HEK293 (cell line): ENCODE data around the gene N4BP2L2.

ENCODE experiments used
- CTCF ChIA-PET: fragments of 350-600 bp; formaldehyde crosslinking; extraction: SDS; loops from one replicate; lab custom pipeline; 2021; ENCODE audit warnings: antibody characterized with exemption; lab: Yijun Ruan, JAX
- POLR2A ChIA-PET: fragments of 300-600 bp; formaldehyde crosslinking; extraction: SDS; loops from one replicate; lab custom pipeline; 2020; ENCODE audit warnings: antibody characterized with exemption, inconsistent platforms; lab: Yijun Ruan, JAX
- H3K27ac ChIP-seq: fragments of 200-500 bp; sonication (Bioruptor generic); 2 replicates; pipeline ENCODE4 v1.5.1; 2014; ENCODE audit warnings: low read depth, low read length, control low read depth, inconsistent platforms; ENCODE audit errors: extremely low read depth
- H3K36me3 ChIP-seq, 2 experiments: fragments of 200-500 bp in 1 of 2; sonication (Bioruptor generic) in 1 of 2; 1 replicate in 1 of 2; 2 replicates in 1 of 2; pipeline ENCODE4 v1.5.1; 2014 to 2017; ENCODE audit warnings: inconsistent platforms in 2 of 2, low read length in 2 of 2; ENCODE audit not compliant: control insufficient read depth in 2 of 2, insufficient read depth in 1 of 2
- H3K4me1 ChIP-seq: fragments of 200-500 bp; sonication (Bioruptor generic); 2 replicates; pipeline ENCODE4 v1.5.1; 2014; ENCODE audit warnings: mild to moderate bottlenecking, low read length, inconsistent platforms; ENCODE audit not compliant: control insufficient read depth, insufficient read depth
- H3K4me3 ChIP-seq: 2 replicates; pipeline ENCODE4 v1.5.1; 2011; ENCODE audit warnings: low read depth, mild to moderate bottlenecking, control low read depth, low read length, moderate library complexity
- H3K9me3 ChIP-seq: fragments of 200-500 bp; sonication (Bioruptor generic); 2 replicates; pipeline ENCODE4 v1.5.1; 2014; ENCODE audit warnings: low read depth, low read length, inconsistent platforms; ENCODE audit not compliant: control insufficient read depth, insufficient read depth
- BCL11A ChIP-seq: fragments of 450-650 bp; formaldehyde crosslinking; IDR thresholded peaks from 2 replicates; pipeline ENCODE4 v1.5.1; 2016; ENCODE audit warnings: low read depth, missing biosample characterization, missing genetic modification characterization
- EGR2 ChIP-seq: fragments of 450-650 bp; formaldehyde crosslinking; IDR thresholded peaks from 2 replicates; pipeline ENCODE4 v1.5.1; 2016; ENCODE audit warnings: low read depth, missing biosample characterization, missing genetic modification characterization
- HOXA7 ChIP-seq: sonication (generic); formaldehyde crosslinking; IDR thresholded peaks from 2 replicates; pipeline ENCODE4 v1.8.1; 2022; ENCODE audit warnings: missing genetic modification reagents, borderline replicate concordance
- HOXD13 ChIP-seq: sonication (generic); formaldehyde crosslinking; IDR thresholded peaks from 2 replicates; pipeline ENCODE4 v1.8.0; 2022; ENCODE audit warnings: missing genetic modification reagents, borderline replicate concordance
- ZBTB1 ChIP-seq: fragments of 450-650 bp; formaldehyde crosslinking; IDR thresholded peaks from 2 replicates; pipeline ENCODE4 v1.5.1; 2016; ENCODE audit warnings: missing biosample characterization, missing genetic modification characterization
- ZBTB21 ChIP-seq: fragments of 450-650 bp; formaldehyde crosslinking; IDR thresholded peaks from 2 replicates; pipeline ENCODE4 v1.5.1; 2017; ENCODE audit warnings: missing biosample characterization, missing genetic modification characterization
- ZFHX2 ChIP-seq: fragments of 450-650 bp; formaldehyde crosslinking; conservative IDR thresholded peaks from 2 replicates; pipeline ENCODE4 v1.5.1; 2016; ENCODE audit warnings: missing biosample characterization, missing genetic modification characterization
- ZNF221 ChIP-seq: fragments of 450-650 bp; formaldehyde crosslinking; IDR thresholded peaks from 2 replicates; pipeline ENCODE4 v1.5.1; 2017; ENCODE audit warnings: missing biosample characterization, missing genetic modification characterization, borderline replicate concordance
- ZNF223 ChIP-seq: fragments of 450-650 bp; formaldehyde crosslinking; IDR thresholded peaks from 2 replicates; pipeline ENCODE4 v1.5.1; 2016; ENCODE audit warnings: missing biosample characterization, missing genetic modification characterization
- ZNF23 ChIP-seq: fragments of 450-650 bp; formaldehyde crosslinking; IDR thresholded peaks from 2 replicates; pipeline ENCODE4 v1.5.1; 2016; ENCODE audit warnings: missing biosample characterization, missing genetic modification characterization, borderline replicate concordance
- ZNF37A ChIP-seq: fragments of 450-650 bp; IDR thresholded peaks from 2 replicates; pipeline ENCODE4 v1.5.1; 2018; ENCODE audit warnings: missing biosample characterization, missing genetic modification characterization
- ZNF423 ChIP-seq: fragments of 450-650 bp; formaldehyde crosslinking; IDR thresholded peaks from 2 replicates; pipeline ENCODE4 v1.5.1; 2016; ENCODE audit warnings: missing biosample characterization, missing genetic modification characterization
- ZNF561 ChIP-seq: fragments of 450-650 bp; IDR thresholded peaks from 2 replicates; pipeline ENCODE4 v1.5.1; 2018; ENCODE audit warnings: missing biosample characterization, missing genetic modification characterization, borderline replicate concordance
- ZNF658 ChIP-seq: fragments of 450-650 bp; formaldehyde crosslinking; IDR thresholded peaks from 2 replicates; pipeline ENCODE4; 2016; ENCODE audit warnings: missing biosample characterization, missing genetic modification characterization
- ZNF677 ChIP-seq: fragments of 450-650 bp; IDR thresholded peaks from 2 replicates; pipeline ENCODE4 v1.5.0; 2018; ENCODE audit warnings: missing biosample characterization, mild to moderate bottlenecking, missing genetic modification characterization, moderate library complexity
- ZNF785 ChIP-seq: fragments of 450-650 bp; formaldehyde crosslinking; IDR thresholded peaks from 2 replicates; pipeline ENCODE4 v1.5.1; 2016; ENCODE audit warnings: missing biosample characterization, missing genetic modification characterization
- ZNF837 ChIP-seq: fragments of 450-650 bp; formaldehyde crosslinking; IDR thresholded peaks from 2 replicates; pipeline ENCODE4 v1.5.1; 2016; ENCODE audit warnings: missing biosample characterization, missing genetic modification characterization
- ZSCAN30 ChIP-seq: fragments of 450-650 bp; IDR thresholded peaks from 2 replicates; pipeline ENCODE4 v1.5.1; 2018; ENCODE audit warnings: missing biosample characterization, mild to moderate bottlenecking, missing genetic modification characterization, moderate library complexity
- TF ChIP-seq, protein P1 (sequence below): fragments of 450-650 bp; formaldehyde crosslinking; IDR thresholded peaks from 2 replicates; pipeline ENCODE4 v1.5.1; 2017; ENCODE audit warnings: missing biosample characterization, missing genetic modification characterization
- TF ChIP-seq, protein P2 (sequence below): fragments of 450-650 bp; formaldehyde crosslinking; conservative IDR thresholded peaks from 2 replicates; pipeline ENCODE4 v1.5.1; 2016; ENCODE audit warnings: low read depth, missing biosample characterization, missing genetic modification characterization
- TF ChIP-seq, protein P3 (sequence below): fragments of 450-650 bp; formaldehyde crosslinking; IDR thresholded peaks from 2 replicates; pipeline ENCODE4 v1.5.1; 2016; ENCODE audit warnings: missing biosample characterization, missing genetic modification characterization

Gene N4BP2L2

DNA sequence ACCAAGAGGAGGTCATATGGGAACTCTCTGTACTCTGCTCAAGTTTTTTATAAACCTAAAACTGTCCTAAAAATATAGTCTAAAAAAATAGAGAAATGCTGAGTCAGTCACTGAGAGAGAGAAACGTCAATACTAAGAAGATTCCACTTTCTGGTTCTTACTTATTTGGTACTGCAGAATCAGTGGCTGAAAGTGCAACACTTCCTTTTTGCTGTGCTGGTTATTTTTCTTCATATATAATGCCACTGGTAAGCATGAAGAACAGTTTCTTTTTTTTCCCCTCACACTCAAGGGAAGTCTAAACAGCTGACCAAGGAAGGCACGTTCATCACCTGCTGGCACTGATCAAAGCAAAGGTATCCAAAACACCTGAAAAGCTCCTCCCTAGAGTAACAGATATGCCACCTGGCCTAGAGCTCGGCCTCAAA is 66.4 kb downstream of the N4BP2L2 start:
- Histone ChIP-seq H3K4me1 (no peaks in the 10 kb centered on the region), H3K36me3 (peaks cover 0 to 6% of the 10 kb centered on the region in 2 experiments; a peak in 1 of 3 replicates), H3K4me3 (no peak overlapping the region), H3K9me3 (no peaks in the 10 kb centered on the region), H3K27ac (no peak overlapping the region)
- TF ChIP-seq ZSCAN30 (tag by site-specific recombination) (no peak), ZNF221 (tag by site-specific recombination) (no peak), HOXD13 (CRISPR knock-in tag) (no peak), ZBTB21 (tag by site-specific recombination) (no peak), ZBTB1 (tag by site-specific recombination) (no peak), ZNF37A (tag by site-specific recombination) (no peak), ZNF677 (tag by site-specific recombination) (no peak)
- TF ChIP-seq, protein P1, sequence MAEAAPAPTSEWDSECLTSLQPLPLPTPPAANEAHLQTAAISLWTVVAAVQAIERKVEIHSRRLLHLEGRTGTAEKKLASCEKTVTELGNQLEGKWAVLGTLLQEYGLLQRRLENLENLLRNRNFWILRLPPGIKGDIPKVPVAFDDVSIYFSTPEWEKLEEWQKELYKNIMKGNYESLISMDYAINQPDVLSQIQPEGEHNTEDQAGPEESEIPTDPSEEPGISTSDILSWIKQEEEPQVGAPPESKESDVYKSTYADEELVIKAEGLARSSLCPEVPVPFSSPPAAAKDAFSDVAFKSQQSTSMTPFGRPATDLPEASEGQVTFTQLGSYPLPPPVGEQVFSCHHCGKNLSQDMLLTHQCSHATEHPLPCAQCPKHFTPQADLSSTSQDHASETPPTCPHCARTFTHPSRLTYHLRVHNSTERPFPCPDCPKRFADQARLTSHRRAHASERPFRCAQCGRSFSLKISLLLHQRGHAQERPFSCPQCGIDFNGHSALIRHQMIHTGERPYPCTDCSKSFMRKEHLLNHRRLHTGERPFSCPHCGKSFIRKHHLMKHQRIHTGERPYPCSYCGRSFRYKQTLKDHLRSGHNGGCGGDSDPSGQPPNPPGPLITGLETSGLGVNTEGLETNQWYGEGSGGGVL (tag by site-specific recombination), result no peak
- ChIA-PET CTCF (no interaction called here), POLR2A (no interaction called here)

DNA sequence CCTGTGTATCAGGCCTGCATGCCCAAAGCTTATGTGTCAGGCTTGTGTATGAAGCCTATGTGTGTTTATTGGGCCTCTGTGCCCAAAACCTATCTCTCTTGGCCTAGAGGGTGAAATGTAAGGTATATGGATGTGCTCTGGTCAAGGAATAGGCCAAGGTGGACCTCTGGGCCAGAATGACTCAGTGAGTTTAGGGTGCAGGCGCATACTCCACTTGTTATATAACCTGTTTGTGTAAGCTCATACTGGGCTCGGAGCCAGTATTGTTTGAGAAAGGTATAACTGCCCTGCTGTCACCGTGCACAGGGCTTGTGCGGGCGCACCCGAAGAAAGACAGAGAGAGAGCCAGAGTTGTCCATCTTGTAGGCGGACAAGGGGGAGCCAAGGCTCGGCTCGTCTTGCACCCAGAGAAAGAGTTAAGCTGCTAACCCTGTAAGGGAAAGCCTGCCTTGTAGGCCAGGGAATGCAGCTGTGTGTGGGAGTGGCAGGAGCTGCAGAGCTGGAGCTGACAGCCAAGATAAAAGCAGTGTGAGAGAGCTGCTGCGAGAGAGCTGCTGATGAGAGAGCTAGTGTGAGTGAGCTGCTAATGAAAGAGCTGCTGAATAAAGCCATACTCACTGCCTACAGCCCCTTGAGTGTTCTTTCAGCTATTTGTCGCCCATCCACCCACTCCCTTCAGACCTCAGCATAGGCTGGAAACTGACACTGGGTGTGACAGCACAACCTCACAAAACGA is 67.2 kb downstream of the N4BP2L2 start:
- no peaks in the 10 kb centered on the region for H3K4me1 ChIP-seq
- no peak overlapping the region for H3K27ac ChIP-seq
- TF ChIP-seq, protein P2, sequence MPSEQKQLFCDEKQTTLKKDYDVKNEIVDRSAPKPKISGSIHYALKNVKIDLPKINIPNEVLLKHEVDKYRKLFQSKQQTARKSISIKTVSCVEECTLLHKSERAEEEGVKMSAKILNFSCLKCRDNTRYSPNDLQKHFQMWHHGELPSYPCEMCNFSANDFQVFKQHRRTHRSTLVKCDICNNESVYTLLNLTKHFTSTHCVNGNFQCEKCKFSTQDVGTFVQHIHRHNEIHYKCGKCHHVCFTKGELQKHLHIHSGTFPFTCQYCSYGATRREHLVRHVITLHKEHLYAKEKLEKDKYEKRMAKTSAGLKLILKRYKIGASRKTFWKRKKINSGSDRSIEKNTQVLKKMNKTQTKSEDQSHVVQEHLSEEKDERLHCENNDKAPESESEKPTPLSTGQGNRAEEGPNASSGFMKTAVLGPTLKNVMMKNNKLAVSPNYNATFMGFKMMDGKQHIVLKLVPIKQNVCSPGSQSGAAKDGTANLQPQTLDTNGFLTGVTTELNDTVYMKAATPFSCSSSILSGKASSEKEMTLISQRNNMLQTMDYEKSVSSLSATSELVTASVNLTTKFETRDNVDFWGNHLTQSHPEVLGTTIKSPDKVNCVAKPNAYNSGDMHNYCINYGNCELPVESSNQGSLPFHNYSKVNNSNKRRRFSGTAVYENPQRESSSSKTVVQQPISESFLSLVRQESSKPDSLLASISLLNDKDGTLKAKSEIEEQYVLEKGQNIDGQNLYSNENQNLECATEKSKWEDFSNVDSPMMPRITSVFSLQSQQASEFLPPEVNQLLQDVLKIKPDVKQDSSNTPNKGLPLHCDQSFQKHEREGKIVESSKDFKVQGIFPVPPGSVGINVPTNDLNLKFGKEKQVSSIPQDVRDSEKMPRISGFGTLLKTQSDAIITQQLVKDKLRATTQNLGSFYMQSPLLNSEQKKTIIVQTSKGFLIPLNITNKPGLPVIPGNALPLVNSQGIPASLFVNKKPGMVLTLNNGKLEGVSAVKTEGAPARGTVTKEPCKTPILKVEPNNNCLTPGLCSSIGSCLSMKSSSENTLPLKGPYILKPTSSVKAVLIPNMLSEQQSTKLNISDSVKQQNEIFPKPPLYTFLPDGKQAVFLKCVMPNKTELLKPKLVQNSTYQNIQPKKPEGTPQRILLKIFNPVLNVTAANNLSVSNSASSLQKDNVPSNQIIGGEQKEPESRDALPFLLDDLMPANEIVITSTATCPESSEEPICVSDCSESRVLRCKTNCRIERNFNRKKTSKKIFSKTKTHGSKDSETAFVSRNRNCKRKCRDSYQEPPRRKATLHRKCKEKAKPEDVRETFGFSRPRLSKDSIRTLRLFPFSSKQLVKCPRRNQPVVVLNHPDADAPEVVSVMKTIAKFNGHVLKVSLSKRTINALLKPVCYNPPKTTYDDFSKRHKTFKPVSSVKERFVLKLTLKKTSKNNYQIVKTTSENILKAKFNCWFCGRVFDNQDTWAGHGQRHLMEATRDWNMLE (tag by site-specific recombination), result no peak
- TF ChIP-seq EGR2 (tag by site-specific recombination) (peak; percentile 38), ZNF223 (no peak), HOXA7 (no peak), ZFHX2 (tag by site-specific recombination) (peak; percentile 45; the same call in 1 of the 2 replicates)
- ChIA-PET CTCF (interaction anchor here (0.6 to 1.3 kb wide), 2 partner anchors 109 to 342 kb away, joined by 3 to 4 read pairs; no protein-coding TSS in a partner anchor), POLR2A (no interaction called here)
- no peaks in the 10 kb centered on the region for H3K9me3 ChIP-seq
- H3K36me3 ChIP-seq, result peaks cover 0 to 6% of the 10 kb centered on the region in 2 experiments; a peak in 1 of 3 replicates
- no peak overlapping the region for H3K4me3 ChIP-seq

DNA sequence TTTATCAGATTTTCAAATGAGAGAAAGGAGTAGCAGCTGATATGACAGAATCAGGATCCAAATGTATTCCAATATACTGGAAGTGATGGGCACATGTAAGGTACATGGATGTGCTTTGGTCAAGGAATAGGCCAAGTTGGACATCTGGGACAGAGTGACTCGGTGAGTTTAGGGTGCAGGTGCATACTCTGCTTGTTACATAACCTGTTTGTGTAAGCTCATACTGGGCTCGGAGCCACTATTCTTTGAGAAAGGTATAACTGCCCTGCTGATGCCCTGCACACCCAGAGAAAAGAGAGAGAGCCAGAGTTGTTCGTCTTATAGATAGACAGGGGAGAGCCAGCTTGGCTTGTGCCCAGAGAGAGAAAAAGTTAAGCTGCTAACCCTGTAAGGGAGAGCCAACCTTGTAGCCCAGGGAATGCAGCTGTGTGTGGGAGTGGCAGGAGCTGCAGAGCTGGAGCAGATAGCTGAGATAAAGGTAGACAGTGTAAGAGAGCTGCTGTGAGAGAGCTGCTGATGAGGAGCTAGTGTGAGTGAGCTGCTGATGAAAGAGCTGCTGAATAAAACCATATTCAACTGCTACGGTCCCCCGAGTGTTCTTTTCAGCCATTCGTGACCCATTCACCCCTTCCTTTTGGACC is 70.0 kb downstream of the N4BP2L2 start:
- CTCF ChIA-PET, result interaction anchor here (2.2 kb wide), 1 partner anchor 112 kb away, joined by 8 read pairs; no protein-coding TSS in a partner anchor
- H3K27ac ChIP-seq, result no peak overlapping the region
- TF ChIP-seq ZNF677 (tag by site-specific recombination) (no peak), ZNF423 (tag by site-specific recombination) (no peak), BCL11A (tag by site-specific recombination) (no peak), ZNF23 (no peak), ZNF837 (tag by site-specific recombination) (no peak), ZNF658 (tag by site-specific recombination) (no peak), ZNF785 (tag by site-specific recombination) (no peak), ZNF561 (tag by site-specific recombination) (no peak)
- TF ChIP-seq, protein P3, sequence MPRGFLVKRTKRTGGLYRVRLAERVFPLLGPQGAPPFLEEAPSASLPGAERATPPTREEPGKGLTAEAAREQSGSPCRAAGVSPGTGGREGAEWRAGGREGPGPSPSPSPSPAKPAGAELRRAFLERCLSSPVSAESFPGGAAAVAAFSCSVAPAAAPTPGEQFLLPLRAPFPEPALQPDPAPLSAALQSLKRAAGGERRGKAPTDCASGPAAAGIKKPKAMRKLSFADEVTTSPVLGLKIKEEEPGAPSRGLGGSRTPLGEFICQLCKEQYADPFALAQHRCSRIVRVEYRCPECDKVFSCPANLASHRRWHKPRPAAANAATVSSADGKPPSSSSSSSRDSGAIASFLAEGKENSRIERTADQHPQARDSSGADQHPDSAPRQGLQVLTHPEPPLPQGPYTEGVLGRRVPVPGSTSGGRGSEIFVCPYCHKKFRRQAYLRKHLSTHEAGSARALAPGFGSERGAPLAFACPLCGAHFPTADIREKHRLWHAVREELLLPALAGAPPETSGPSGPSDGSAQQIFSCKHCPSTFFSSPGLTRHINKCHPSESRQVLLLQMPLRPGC (tag by site-specific recombination), result no peak

More for the DNA sequence above, 70.0 kb downstream of the N4BP2L2 start:
- Histone ChIP-seq H3K4me1 (no peaks in the 10 kb centered on the region), H3K36me3 (peaks cover 0 to 6% of the 10 kb centered on the region in 2 experiments; a peak in 1 of 3 replicates), H3K9me3 (no peaks in the 10 kb centered on the region), H3K4me3 (no peak overlapping the region)
- POLR2A ChIA-PET, result no interaction called here
